Uterus (tissue), 4 donors: ENCODE data around the gene HDAC4. TPM values are rescaled to one million over a fixed set of nuclear protein-coding genes. Genes with fewer than 3 reads are reported as not detected.

Experiments used
- DNase-seq, 2 donors: peaks; one replicate each; pipeline ENCODE4 v3.0.0-alpha.2; 2019 to 2020
- H3K27ac ChIP-seq, 2 donors: fragments of 200-600 bp; sonication (generic); 1 replicate in 1 of 2; 2 replicates in 1 of 2; pipeline ENCODE4 v1.5.1; 2016 to 2018
- H3K27me3 ChIP-seq, 2 donors: fragments of 200-600 bp; sonication (generic); one replicate each; pipeline ENCODE4 v1.5.1; 2018 to 2019; ENCODE audit warnings: control low read depth in 1 of 2
- H3K36me3 ChIP-seq, 2 donors: fragments of 200-600 bp; sonication (generic); one replicate each; pipeline ENCODE4 v1.5.1; 2019; ENCODE audit warnings: control low read depth in 1 of 2
- H3K4me1 ChIP-seq, 2 donors: fragments of 200-600 bp; sonication (generic); one replicate each; pipeline ENCODE4 v1.5.1; 2018 to 2019; ENCODE audit warnings: control low read depth in 1 of 2
- H3K4me3 ChIP-seq, 2 donors: fragments of 200-600 bp; sonication (generic); 1 replicate in 1 of 2; 2 replicates in 1 of 2; pipeline ENCODE4 v1.5.1; 2018 to 2019; ENCODE audit warnings: mild to moderate bottlenecking in 1 of 2
- H3K9me3 ChIP-seq, 2 donors: fragments of 200-600 bp; sonication (generic); one replicate each; pipeline ENCODE4 v1.5.1; 2019; ENCODE audit warnings: control low read depth in 1 of 2
- CTCF ChIP-seq, 4 experiments: fragments of 200-600 bp in 2 of 4; fragments of 450-650 bp in 2 of 4; sonication (generic) in 2 of 4; IDR thresholded peaks; one replicate each; pipeline ENCODE4 v1.5.1; 2016 to 2019; ENCODE audit warnings: antibody characterized with exemption in 4 of 4, mild to moderate bottlenecking in 2 of 4, moderate library complexity in 1 of 4
- POLR2A ChIP-seq, 2 donors: fragments of 450-650 bp; IDR thresholded peaks; one replicate each; pipeline ENCODE4 v1.6.1; 2016; ENCODE audit warnings: antibody characterized with exemption in 2 of 2, mild to moderate bottlenecking in 1 of 2, moderate library complexity in 1 of 2
- intact Hi-C: fragments of 100-400 bp; cut with DNase I; formaldehyde crosslinking; loops from one replicate; pipeline ENCODE4 v1.15.1; 2023; ENCODE audit warnings: low total_unique reads
- microRNA-seq: library from miRNA; unstranded; fragments of <30 nt; microRNA quantifications from one replicate; pipeline ENCODE4, GENCODE V29; 2016; ENCODE audit warnings: borderline microRNAs expressed, borderline replicate concordance
- small RNA-seq: library from RNA; depleted of rRNA; stranded (forward); fragments of <200 nt; gene quantifications from one replicate; pipeline ENCODE3, GENCODE V24; 2016
- total RNA-seq, 4 donors: library from RNA; depleted of rRNA in 3 of 4; stranded (reverse); fragments of >200 nt in 3 of 4; gene quantifications; one replicate each; pipeline versions ENCODE4 v1.1.0 to v1.2.4, GENCODE V29; 2014 to 2023
- donor health status: DM: yes; HTN: yes; CAD: no.

HDAC4 gene
- total RNA-seq, 4 donors from 2014 or later = 42.1 to 91.5 (median 73.4) TPM

- Histone ChIP-seq H3K36me3 (no peaks in the 10 kb centered on the region), H3K4me1 (peaks cover 0 to 10% of the 10 kb centered on the region in 2 donors), H3K27ac (peak overlapping the region; percentile 72 to 78), H3K27me3 (no peaks in the 10 kb centered on the region), H3K4me3 (no peak overlapping the region), H3K9me3 (peaks cover 0 to 4% of the 10 kb centered on the region in 2 donors)
- intact Hi-C loops = no loop called here
- DNase-seq = peak; percentile 65 to 70
- TF ChIP-seq POLR2A (IDR thresholded peaks at IDR 0.05) = no peak
- no peak for TF ChIP-seq CTCF (IDR thresholded peaks at IDR 0.05)
Measured at GRCh38 chr2:238999291-238999741, 401.5 kb downstream of the HDAC4 start.

- Histone ChIP-seq H3K9me3 (peaks cover 0 to 4% of the 10 kb centered on the region in 2 donors), H3K36me3 (no peaks in the 10 kb centered on the region), H3K27ac (peak overlapping the region; percentile 72 to 78), H3K27me3 (no peaks in the 10 kb centered on the region), H3K4me1 (peaks cover 0 to 5% of the 10 kb centered on the region in 2 donors), H3K4me3 (no peak overlapping the region)
- TF ChIP-seq CTCF (IDR thresholded peaks at IDR 0.05) (no peak), POLR2A (IDR thresholded peaks at IDR 0.05) (no peak)
- no peak for DNase-seq
- intact Hi-C loops = no loop called here
Measured at GRCh38 chr2:238998801-238999200, 402.0 kb downstream of the HDAC4 start.

Small RNA genes within 50 kb of the gene (microRNA-seq; reads per million reads assigned to microRNA genes)
- not detected for gene MIR2467
- not detected for gene MIR4269
- not detected for gene MIR4440
- gene MIR4441 = not detected

Small RNA genes within 50 kb of the gene (small RNA-seq; reads per million reads assigned to genes)
- gene MIR2467 = 0.30 reads per million
- gene MIR4269 = not detected
- gene MIR4440 = not detected
- gene MIR4441 = not detected
